Right ventricle myocardium superior (tissue), 1 donor: Measurements from ENCODE around the gene TCF3. TPM values are rescaled to one million over a fixed set of nuclear protein-coding genes. Genes with fewer than 3 reads are reported as not detected.

ENCODE experiments used
- total RNA-seq: library from RNA; stranded (reverse); fragmentation: NEBNext Ultra II Directional; extraction: Animal tissue kit (Norgen Biotek cat#: 25700); gene quantifications from one replicate; pipeline ENCODE4 v1.2.1, GENCODE V29; 2021
- donor health status: DM: no; HTN: yes; CAD: no; lungs with severe emphysema.

Gene TCF3
- total RNA-seq, 1 donor from 2014 or later, result 20.0 TPM

Other genes with a start within 250 kb of the TCF3 start
- 82.9 TPM for gene DAZAP1, start 245.0 kb downstream of the TCF3 start, total RNA-seq
- gene RPS15, start 214.2 kb downstream of the TCF3 start, total RNA-seq, result 671 TPM
- 0.22 TPM for gene APC2, start 202.5 kb downstream of the TCF3 start, total RNA-seq
- gene C19orf25, start 173.4 kb downstream of the TCF3 start, total RNA-seq, result 18.3 TPM
- gene PCSK4, start 162.3 kb downstream of the TCF3 start, total RNA-seq, result 1.4 TPM
- 1.1 TPM for gene REEP6, start 161.4 kb downstream of the TCF3 start, total RNA-seq
- gene ADAMTSL5, start 139.6 kb downstream of the TCF3 start, total RNA-seq, result 22.5 TPM
- not detected for gene PLK5, start 128.5 kb downstream of the TCF3 start, total RNA-seq
- gene MEX3D, start 84.3 kb downstream of the TCF3 start, total RNA-seq, result 8.0 TPM
- 52.4 TPM for gene MBD3, start 59.8 kb downstream of the TCF3 start, total RNA-seq
- gene UQCR11, start 47.2 kb downstream of the TCF3 start, total RNA-seq, result 1,222 TPM
- not detected for gene ONECUT3, start 100.9 kb upstream of the TCF3 start, total RNA-seq
- 0.46 TPM for gene ATP8B3, start 159.7 kb upstream of the TCF3 start, total RNA-seq
- gene REXO1, start 195.9 kb upstream of the TCF3 start, total RNA-seq, result 13.6 TPM
- 6.2 TPM for gene KLF16, start 211.0 kb upstream of the TCF3 start, total RNA-seq
- gene ABHD17A, start 232.9 kb upstream of the TCF3 start, total RNA-seq, result 55.7 TPM